Kidney epithelial cell (primary cell): ENCODE results near the gene TOP1. TPM values are rescaled to one million over a fixed set of nuclear protein-coding genes. Genes with fewer than 3 reads are reported as not detected.

ENCODE experiments used
- DNase-seq: peaks from one replicate; pipeline ENCODE4 v3.0.0-alpha.2; 2010; ENCODE audit warnings: low read depth
- H3K27me3 ChIP-seq: 2 replicates; pipeline ENCODE4 v1.6.0; 2011; ENCODE audit warnings: low read length; ENCODE audit not compliant: control insufficient read depth, insufficient read depth
- H3K36me3 ChIP-seq: 2 replicates; pipeline ENCODE4 v1.5.1; 2011; ENCODE audit warnings: low read length; ENCODE audit not compliant: control insufficient read depth, insufficient read depth
- H3K4me3 ChIP-seq: 2 replicates; pipeline ENCODE4 v1.5.1; 2011; ENCODE audit warnings: low read depth, mild to moderate bottlenecking, control low read depth, low read length
- total RNA-seq: library from RNA; depleted of rRNA; stranded (reverse); fragments of >200 nt; gene quantifications from 2 replicates; pipeline ENCODE4 v1.2.3, GENCODE V29; 2015
- TF ChIP-seq, protein P1 (sequence below): IDR thresholded peaks from 2 replicates; pipeline ENCODE4 v1.5.1; 2011; ENCODE audit warnings: mild to moderate bottlenecking, moderate library complexity, low read length, control low read depth, inconsistent platforms; ENCODE audit not compliant: insufficient read depth, poor library complexity, severe bottlenecking

Gene TOP1
- total RNA-seq, 1 donor from 2014 or later, result 38.0 TPM

DNA sequence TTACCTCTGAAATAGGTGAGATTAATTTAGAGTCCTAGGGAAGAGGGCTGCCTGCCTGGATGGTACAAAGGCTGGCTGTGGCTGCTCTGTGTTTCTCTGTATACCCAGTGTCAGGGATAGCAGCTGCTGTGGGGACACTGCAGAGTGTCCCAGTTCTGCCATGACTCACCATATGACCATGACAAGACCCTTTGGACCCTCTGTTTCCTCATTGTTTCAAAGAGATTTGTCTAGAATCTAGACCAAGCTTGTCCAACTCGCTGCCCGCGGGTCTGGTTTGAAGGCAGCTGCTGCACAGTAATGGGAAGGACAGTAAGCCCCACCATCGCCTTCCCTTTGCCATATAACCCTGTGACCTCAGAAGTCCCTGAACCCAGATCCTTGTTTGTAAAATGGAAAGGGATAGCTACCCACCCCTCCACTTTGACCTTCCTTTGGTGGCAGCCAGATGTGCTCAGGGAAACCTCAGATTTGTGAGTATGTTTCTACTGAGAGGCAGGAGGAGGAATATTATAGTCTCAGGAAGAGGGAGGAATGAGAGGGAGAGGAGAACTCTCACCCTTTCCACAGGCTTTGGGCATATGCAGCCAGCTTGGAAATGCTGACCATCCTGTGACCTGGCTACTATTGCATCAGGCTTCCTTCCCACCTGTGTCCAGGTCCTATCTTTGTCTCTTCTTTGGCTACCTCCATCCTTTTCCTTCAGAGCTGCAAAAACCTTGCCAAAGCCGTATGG, 122.7 kb downstream of the TOP1 start:
- TF ChIP-seq, protein P1, sequence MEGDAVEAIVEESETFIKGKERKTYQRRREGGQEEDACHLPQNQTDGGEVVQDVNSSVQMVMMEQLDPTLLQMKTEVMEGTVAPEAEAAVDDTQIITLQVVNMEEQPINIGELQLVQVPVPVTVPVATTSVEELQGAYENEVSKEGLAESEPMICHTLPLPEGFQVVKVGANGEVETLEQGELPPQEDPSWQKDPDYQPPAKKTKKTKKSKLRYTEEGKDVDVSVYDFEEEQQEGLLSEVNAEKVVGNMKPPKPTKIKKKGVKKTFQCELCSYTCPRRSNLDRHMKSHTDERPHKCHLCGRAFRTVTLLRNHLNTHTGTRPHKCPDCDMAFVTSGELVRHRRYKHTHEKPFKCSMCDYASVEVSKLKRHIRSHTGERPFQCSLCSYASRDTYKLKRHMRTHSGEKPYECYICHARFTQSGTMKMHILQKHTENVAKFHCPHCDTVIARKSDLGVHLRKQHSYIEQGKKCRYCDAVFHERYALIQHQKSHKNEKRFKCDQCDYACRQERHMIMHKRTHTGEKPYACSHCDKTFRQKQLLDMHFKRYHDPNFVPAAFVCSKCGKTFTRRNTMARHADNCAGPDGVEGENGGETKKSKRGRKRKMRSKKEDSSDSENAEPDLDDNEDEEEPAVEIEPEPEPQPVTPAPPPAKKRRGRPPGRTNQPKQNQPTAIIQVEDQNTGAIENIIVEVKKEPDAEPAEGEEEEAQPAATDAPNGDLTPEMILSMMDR, result no peak
- H3K27me3 ChIP-seq, result no peaks in the 10 kb centered on the region
- no peak overlapping the region for H3K4me3 ChIP-seq
- no peaks in the 10 kb centered on the region for H3K36me3 ChIP-seq
- no peak for DNase-seq

- Histone ChIP-seq H3K27me3 (no peaks in the 10 kb centered on the region), H3K36me3 (no peaks in the 10 kb centered on the region), H3K4me3 (no peak overlapping the region)
- TF ChIP-seq, protein P1, result no peak
- no peak for DNase-seq
Observed at GRCh38 chr20:41152108-41152757, 123.6 kb downstream of the TOP1 start.

GRCh38 chr20:41154436-41155176, 126.0 kb downstream of the TOP1 start:
- H3K36me3 ChIP-seq, result no peaks in the 10 kb centered on the region
- DNase-seq, result no peak
- TF ChIP-seq, protein P1, result no peak
- H3K4me3 ChIP-seq, result no peak overlapping the region
- H3K27me3 ChIP-seq, result no peaks in the 10 kb centered on the region

GRCh38 chr20:41155261-41155660, 126.6 kb downstream of the TOP1 start:
- Histone ChIP-seq H3K36me3 (peaks cover 2% of the 10 kb centered on the region), H3K4me3 (no peak overlapping the region), H3K27me3 (no peaks in the 10 kb centered on the region)
- DNase-seq, result no peak
- TF ChIP-seq, protein P1, result no peak

DNA sequence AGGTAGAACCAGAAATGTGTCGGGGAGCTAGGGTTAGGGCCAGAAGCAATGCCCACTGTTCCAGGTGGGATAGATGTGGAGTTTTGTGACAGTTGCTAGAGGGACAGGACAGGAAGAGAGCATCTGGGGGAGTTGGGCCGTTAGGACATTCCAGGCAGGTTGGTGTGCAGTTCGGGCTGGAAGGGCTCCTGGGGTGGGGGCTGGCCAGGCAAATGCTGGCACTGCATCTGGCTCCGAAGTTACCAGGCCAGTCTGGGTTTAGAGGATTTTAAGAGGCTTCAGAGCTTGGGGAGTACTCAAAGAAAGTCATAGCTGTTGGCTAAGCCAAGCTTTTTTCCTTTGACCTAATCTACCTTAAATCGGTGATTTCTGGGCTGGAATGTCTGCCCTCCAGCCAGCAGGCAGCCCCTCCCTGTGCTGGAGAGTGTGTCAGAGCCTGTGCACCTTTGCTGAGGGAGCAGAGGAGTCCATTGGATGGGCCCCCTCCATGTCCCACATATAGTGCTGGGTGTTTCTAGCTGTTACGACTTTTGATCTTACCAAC, 129.5 kb downstream of the TOP1 start:
- TF ChIP-seq, protein P1, result no peak
- Histone ChIP-seq H3K4me3 (no peak overlapping the region), H3K27me3 (no peaks in the 10 kb centered on the region), H3K36me3 (peaks cover 2% of the 10 kb centered on the region)
- no peak for DNase-seq
